ENCODE data around the gene TAF13.

Gene TAF13, protein sequence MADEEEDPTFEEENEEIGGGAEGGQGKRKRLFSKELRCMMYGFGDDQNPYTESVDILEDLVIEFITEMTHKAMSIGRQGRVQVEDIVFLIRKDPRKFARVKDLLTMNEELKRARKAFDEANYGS

GRCh38 chr1:109075531-109076490, at the start of gene TAF13:
TSS of gene TAF13 (minus strand) at chr1:109076003. CDS start at chr1:109075947, 56 bp downstream.
- DNase-seq (ENCODE audit: low spot score): peak; percentile 96
- TF ChIP-seq, protein P1, sequence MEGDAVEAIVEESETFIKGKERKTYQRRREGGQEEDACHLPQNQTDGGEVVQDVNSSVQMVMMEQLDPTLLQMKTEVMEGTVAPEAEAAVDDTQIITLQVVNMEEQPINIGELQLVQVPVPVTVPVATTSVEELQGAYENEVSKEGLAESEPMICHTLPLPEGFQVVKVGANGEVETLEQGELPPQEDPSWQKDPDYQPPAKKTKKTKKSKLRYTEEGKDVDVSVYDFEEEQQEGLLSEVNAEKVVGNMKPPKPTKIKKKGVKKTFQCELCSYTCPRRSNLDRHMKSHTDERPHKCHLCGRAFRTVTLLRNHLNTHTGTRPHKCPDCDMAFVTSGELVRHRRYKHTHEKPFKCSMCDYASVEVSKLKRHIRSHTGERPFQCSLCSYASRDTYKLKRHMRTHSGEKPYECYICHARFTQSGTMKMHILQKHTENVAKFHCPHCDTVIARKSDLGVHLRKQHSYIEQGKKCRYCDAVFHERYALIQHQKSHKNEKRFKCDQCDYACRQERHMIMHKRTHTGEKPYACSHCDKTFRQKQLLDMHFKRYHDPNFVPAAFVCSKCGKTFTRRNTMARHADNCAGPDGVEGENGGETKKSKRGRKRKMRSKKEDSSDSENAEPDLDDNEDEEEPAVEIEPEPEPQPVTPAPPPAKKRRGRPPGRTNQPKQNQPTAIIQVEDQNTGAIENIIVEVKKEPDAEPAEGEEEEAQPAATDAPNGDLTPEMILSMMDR (IDR thresholded peaks at IDR 0.05; ENCODE audit: extremely low read depth, missing control alignments): no peak

DNA sequence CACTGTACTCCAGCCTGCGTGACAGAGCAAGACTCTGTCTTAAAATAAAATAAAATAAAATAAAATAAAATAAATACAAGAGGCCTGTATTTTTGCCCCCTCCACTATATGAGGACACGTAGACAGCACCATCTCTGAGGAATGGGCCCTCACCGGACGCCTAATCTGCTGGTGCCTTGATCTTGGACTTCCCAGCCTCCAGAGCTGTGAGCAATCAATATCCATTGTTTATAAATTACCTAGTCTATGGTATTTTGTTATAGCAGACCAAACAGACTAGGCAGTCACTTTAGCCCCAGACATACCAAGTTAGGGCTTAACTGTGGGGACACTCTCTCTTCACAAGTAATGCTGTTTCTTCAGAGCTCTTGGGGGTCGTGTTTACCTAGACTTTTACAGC, 44.6 kb upstream of the TAF13 start:
- DNase-seq (ENCODE audit: low spot score): no peak
- TF ChIP-seq, protein P1 (IDR thresholded peaks at IDR 0.05; ENCODE audit: extremely low read depth, missing control alignments): no peak

GRCh38 chr1:109118089-109118488, 42.3 kb upstream of the TAF13 start:
- no peak for DNase-seq (ENCODE audit: low spot score)
- TF ChIP-seq, protein P1 (IDR thresholded peaks at IDR 0.05; ENCODE audit: extremely low read depth, missing control alignments): no peak

- TF ChIP-seq, protein P1 (IDR thresholded peaks at IDR 0.05; ENCODE audit: extremely low read depth, missing control alignments): no peak
- no peak for DNase-seq (ENCODE audit: low spot score)
These were observed 40.5 kb upstream of the TAF13 start for GRCh38 chr1:109116286-109116685.

- TF ChIP-seq, protein P1 (IDR thresholded peaks at IDR 0.05; ENCODE audit: extremely low read depth, missing control alignments): no peak
- DNase-seq (ENCODE audit: low spot score): no peak
These were observed 39.9 kb upstream of the TAF13 start for GRCh38 chr1:109115685-109116084.

GRCh38 chr1:109114342-109114674, 38.5 kb upstream of the TAF13 start:
- no peak for DNase-seq (ENCODE audit: low spot score)
- TF ChIP-seq, protein P1 (IDR thresholded peaks at IDR 0.05; ENCODE audit: extremely low read depth, missing control alignments): no peak

DNA sequence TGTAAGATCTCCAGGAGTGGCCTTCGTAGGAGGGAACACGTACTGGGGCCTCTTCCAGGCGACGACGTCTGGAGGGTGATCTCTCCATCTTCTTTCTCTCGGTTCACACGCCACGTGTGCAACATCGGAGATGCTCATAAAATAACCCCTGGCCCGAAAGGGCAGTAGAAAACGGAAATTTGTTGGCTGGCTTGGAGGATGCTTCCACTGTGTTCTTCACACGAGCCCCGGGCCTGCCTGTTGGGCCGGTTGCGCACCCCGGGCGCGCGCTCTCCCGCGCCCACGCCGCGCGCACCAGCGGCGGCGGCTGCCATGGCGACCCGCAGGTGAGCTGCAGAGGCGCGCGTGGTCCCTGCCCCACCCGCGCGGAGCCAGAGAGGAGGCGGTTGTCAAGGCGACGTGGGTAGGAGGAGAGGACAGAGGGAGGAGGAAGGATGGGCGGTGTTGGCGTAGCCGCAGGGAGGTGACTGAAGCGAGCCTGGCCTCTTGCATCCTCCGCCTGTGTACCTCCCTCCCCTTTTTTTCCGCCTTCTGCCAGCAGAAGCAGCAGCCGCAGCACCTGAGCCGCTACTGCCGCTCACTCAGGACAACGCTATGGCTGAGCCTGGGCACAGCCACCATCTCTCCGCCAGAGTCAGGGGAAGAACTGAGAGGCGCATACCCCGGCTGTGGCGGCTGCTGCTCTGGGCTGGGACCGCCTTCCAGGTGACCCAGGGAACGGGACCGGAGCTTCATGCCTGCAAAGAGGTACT, 38.0 kb upstream of the TAF13 start, which contains the start of gene ELAPOR1:
TSS of gene ELAPOR1 (plus strand) at position 526 of the 752 bp plus-strand sequence. CDS start at position 595, 69 bp downstream.
- DNase-seq (ENCODE audit: low spot score): peak; percentile 75
- TF ChIP-seq, protein P1 (IDR thresholded peaks at IDR 0.05; ENCODE audit: extremely low read depth, missing control alignments): no peak

Measured in GM20000 (cell line).